GM12872 (cell line): ENCODE results near the gene PRORP.

Experiments
- TF ChIP-seq, protein P1 (sequence below): IDR thresholded peaks from 3 replicates; pipeline ENCODE4 v1.5.1; 2011; ENCODE audit warnings: low read depth, mild to moderate bottlenecking, low read length, moderate library complexity; ENCODE audit not compliant: insufficient read depth

PRORP gene

DNA sequence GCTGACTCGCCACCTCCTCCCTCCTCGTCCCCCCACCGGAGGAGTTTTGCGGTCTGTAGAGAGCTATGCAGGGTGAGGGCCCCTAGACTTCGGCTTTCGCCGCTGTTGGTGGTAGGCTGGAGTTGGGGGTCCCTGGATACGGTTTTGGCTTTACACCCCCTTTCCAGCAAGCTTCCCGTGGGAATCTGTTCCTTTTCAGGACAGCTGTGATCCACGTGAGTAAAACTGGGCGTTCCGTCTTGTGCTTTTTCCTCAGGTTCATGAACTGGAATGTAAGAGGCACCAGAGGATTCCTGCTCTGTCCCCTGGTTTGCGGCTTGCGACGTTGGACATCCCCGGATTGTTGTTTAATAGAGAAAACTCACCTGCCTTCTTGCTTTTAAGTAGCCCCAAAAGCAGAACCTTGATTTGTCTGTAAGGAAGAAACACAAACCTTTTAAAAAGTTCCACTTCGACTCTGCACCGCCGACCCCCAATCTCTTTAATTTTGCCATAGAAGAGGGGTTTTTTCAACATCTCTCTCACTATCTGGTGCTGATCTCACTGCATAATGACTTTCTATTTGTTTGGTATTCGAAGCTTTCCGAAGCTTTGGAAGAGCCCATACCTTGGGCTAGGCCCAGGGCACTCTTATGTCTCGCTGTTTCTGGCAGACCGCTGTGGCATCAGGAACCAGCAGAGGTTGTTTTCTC, 490 bp downstream of the PRORP start:
- TF ChIP-seq, protein P1, sequence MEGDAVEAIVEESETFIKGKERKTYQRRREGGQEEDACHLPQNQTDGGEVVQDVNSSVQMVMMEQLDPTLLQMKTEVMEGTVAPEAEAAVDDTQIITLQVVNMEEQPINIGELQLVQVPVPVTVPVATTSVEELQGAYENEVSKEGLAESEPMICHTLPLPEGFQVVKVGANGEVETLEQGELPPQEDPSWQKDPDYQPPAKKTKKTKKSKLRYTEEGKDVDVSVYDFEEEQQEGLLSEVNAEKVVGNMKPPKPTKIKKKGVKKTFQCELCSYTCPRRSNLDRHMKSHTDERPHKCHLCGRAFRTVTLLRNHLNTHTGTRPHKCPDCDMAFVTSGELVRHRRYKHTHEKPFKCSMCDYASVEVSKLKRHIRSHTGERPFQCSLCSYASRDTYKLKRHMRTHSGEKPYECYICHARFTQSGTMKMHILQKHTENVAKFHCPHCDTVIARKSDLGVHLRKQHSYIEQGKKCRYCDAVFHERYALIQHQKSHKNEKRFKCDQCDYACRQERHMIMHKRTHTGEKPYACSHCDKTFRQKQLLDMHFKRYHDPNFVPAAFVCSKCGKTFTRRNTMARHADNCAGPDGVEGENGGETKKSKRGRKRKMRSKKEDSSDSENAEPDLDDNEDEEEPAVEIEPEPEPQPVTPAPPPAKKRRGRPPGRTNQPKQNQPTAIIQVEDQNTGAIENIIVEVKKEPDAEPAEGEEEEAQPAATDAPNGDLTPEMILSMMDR, result no peak

DNA sequence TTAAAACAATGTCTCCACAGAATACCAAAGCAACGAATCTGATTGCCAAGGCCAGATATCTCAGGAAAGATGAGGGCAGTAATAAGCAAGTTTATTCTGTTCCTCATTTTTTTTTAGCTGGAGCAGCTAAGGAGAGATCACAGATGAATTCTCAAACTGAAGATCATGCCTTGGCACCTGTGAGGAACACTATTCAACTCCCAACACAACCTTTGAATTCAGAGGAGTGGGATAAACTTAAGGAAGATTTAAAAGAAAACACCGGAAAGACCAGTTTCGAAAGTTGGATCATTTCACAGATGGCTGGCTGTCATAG, 994 bp downstream of the PRORP start:
- TF ChIP-seq, protein P1, result no peak

DNA sequence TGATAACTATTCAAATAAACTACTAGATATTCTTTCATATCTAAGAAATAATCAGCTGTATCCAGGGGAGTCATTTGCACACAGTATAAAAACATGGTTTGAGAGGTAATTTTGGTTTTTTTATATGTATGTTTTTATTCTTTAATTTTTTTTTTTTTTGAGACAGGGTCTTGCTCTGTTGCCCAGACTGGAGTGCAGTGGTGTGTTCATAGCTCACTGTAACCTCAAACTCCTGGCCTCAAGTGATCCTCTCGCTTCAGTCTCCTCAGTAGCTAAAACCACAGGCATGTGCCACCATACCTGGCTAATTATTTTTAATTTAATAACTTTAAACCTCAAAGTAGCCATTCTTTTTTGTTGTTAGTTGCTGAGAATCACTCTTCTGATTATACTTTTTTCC, 1.8 kb downstream of the PRORP start:
- TF ChIP-seq, protein P1, result no peak

DNA sequence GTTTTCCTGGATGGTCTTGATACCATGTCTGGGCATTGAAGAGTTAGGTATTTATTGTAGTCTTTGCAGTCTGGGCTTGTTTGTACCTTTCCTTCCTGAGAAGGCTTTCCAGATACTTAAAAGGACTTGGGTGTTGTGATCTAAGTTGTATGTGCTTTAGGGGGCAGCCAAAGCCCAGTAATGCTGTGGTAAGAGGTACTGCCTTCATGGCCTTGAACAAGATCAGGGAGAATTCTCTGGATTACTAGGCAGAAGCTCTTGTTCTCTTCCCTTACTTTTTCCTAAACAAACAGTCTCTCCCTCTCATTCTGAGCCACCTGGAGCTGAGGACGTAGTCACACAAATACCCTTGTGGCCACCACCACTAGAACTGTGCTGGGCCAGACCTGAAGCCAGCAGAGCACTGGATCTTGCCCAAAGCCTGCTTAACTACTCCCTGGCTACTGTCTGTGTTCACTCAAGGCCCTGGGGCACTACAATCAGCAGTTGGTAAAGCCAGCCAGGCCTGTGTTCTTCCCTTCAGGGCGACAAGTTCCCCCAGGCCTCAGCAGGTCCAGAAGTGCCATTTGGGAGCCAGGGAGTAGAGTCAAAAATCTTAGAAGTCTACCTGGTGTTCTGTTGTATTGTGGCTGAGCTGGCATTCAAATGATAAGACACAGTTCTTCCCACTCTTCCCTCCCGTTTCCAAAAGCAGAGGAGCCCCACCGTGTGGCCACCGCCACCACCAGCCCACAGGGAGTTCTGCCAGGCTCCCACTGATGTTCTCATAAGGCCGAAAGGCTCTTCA, 11.4 kb downstream of the PRORP start:
- TF ChIP-seq, protein P1, result no peak

DNA sequence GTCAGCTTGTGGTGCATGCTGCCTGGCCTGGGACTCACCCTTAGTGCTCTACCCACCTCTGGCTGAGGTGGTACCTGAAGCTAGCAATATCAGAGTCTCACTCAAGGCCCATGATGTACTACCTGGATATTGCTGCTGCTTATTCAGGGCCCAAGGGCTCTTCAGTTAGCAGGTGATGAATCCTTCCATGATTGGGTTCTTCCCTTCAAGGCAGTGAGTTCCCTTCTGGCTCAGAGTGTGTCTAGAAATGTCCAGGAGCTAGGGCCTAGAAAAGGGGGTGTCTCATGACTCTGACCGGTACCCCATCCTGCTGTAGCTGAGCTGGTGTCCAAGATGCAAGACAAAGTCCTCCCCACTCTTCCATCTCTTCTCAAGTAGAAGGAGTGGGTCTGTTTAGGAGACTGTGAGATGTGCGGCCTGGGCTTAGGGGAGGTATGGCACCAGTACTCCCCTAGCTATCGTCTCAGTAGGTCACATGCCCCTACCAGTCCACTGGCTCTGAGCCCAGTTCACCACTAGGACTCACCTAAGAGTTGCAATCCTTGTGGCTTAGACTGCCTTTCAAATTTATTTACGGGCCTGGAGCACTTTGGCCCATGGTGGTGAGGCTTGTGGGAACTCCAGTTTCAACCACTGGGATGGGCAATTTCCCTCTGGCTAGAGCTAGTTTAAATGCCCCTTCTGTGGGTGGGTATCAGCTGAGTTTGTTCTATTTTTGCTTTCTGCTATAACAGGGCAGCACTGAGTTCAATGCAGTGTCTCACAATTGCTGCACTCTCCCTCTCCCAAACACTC, 12.2 kb downstream of the PRORP start:
- TF ChIP-seq, protein P1, result no peak

DNA sequence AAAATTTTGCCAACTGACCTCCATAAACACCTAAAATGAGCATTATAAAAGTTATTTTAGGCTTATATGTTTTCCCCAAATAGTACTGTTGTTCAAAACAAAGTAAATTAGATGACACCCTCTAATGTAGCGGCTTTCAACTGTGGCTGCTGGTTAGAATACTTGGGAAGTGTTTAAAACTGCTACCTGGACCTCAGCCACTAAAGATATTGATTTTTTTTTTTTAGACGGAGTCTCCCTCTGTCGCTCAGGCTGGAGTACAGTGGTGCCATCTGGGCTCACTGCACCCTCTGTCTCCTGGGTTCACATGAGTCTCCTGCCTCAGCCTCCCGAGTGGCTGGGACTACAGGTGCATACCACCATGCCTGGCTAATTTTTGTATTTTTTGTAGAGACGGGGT, 16.2 kb downstream of the PRORP start:
- TF ChIP-seq, protein P1, result no peak
